Right atrium auricular region (tissue), 2 donors: Measurements from ENCODE around the gene MSMP. TPM values are rescaled to one million over a fixed set of nuclear protein-coding genes. Genes with fewer than 3 reads are reported as not detected.

ENCODE experiments used
- DNase-seq: peaks from one replicate; pipeline ENCODE4 v3.0.0-alpha.2; 2019; ENCODE audit warnings: low spot score
- H3K27ac ChIP-seq, 2 donors: fragments of 200-600 bp; sonication (generic); 1 replicate in 1 of 2; 2 replicates in 1 of 2; pipeline ENCODE4 v1.5.1; 2016 to 2019
- H3K27me3 ChIP-seq, 2 donors: fragments of 200-600 bp; sonication (generic); one replicate each; pipeline versions ENCODE4 v1.5.1 to v1.6.0; 2017 to 2019
- H3K36me3 ChIP-seq: fragments of 200-600 bp; sonication (generic); one replicate; pipeline ENCODE4 v1.5.1; 2016
- H3K4me1 ChIP-seq, 2 donors: fragments of 200-600 bp; sonication (generic); one replicate each; pipeline versions ENCODE4 v1.5.1 to v1.6.0; 2017 to 2019
- H3K4me3 ChIP-seq, 2 donors: fragments of 200-600 bp; sonication (generic); 1 replicate in 1 of 2; 2 replicates in 1 of 2; pipeline ENCODE4 v1.5.1; 2017 to 2019; ENCODE audit warnings: mild to moderate bottlenecking in 1 of 2, moderate library complexity in 1 of 2
- H3K9me3 ChIP-seq, 2 donors: fragments of 200-600 bp; sonication (generic); one replicate each; pipeline ENCODE4 v1.5.1; 2019
- CTCF ChIP-seq, 2 donors: fragments of 200-600 bp; sonication (generic); IDR thresholded peaks; one replicate each; pipeline ENCODE4 v1.5.1; 2019; ENCODE audit warnings: antibody characterized with exemption in 2 of 2
- total RNA-seq, 2 donors: library from RNA; depleted of rRNA; stranded (reverse); fragments of >200 nt; gene quantifications; one replicate each; pipeline ENCODE4 v1.1.0, GENCODE V29; 2016

Gene MSMP
- total RNA-seq, 2 donors from 2014 or later: not detected

- H3K9me3 ChIP-seq: no peaks in the 10 kb centered on the region
- no peak overlapping the region for H3K4me3 ChIP-seq
- no peak for TF ChIP-seq CTCF (IDR thresholded peaks at IDR 0.05)
- H3K36me3 ChIP-seq: peaks cover 47% of the 10 kb centered on the region
- DNase-seq: no peak
- H3K27ac ChIP-seq: peak overlapping the region in 1 of 2 donors; percentile 98
- peaks cover 0 to 36% of the 10 kb centered on the region in 2 donors for H3K4me1 ChIP-seq
- H3K27me3 ChIP-seq: no peaks in the 10 kb centered on the region
Observed at GRCh38 chr9:35734096-35734495, 20.0 kb downstream of the MSMP start.

GRCh38 chr9:35732800-35733541, 21.1 kb downstream of the MSMP start:
- Histone ChIP-seq H3K27ac (peak overlapping the region; percentile 96 to 98), H3K36me3 (peaks cover 36% of the 10 kb centered on the region), H3K9me3 (no peaks in the 10 kb centered on the region), H3K4me1 (peaks cover 0 to 48% of the 10 kb centered on the region in 2 donors), H3K4me3 (peak overlapping the region; percentile 78 to 97), H3K27me3 (no peaks in the 10 kb centered on the region)
- no peak for TF ChIP-seq CTCF (IDR thresholded peaks at IDR 0.05)
- DNase-seq: no peak

GRCh38 chr9:35732185-35732799, 21.8 kb downstream of the MSMP start, which contains the start of the genes CREB3 and TLN1:
Gene CREB3 (plus strand): TSS chr9:35732666. CDS start chr9:35732773, 107 bp downstream.
Gene TLN1 (minus strand): TSS chr9:35732195. CDS start chr9:35725694, 6,501 bp downstream.
- H3K4me1 ChIP-seq: peaks cover 0 to 54% of the 10 kb centered on the region in 2 donors
- H3K9me3 ChIP-seq: no peaks in the 10 kb centered on the region
- peaks cover 29% of the 10 kb centered on the region for H3K36me3 ChIP-seq
- peak within 1 kb of the TSS; percentile 78 to 97 for H3K4me3 ChIP-seq
- no peak for TF ChIP-seq CTCF (IDR thresholded peaks at IDR 0.05)
- no peaks in the 10 kb centered on the region for H3K27me3 ChIP-seq
- H3K27ac ChIP-seq: peak within 1 kb of the TSS; percentile 96 to 98
- peak; percentile 99 for DNase-seq

- Histone ChIP-seq H3K4me1 (peaks cover 0 to 61% of the 10 kb centered on the region in 2 donors), H3K4me3 (peak overlapping the region; percentile 78 to 97), H3K36me3 (peaks cover 22% of the 10 kb centered on the region), H3K27me3 (no peaks in the 10 kb centered on the region), H3K9me3 (no peaks in the 10 kb centered on the region), H3K27ac (peak overlapping the region; percentile 96 to 98)
- TF ChIP-seq CTCF (IDR thresholded peaks at IDR 0.05): no peak
- peak; percentile 72 for DNase-seq
Observed at GRCh38 chr9:35731415-35732184, 22.5 kb downstream of the MSMP start.

- no peak for DNase-seq
- Histone ChIP-seq H3K27me3 (no peaks in the 10 kb centered on the region), H3K4me1 (peaks cover 0 to 73% of the 10 kb centered on the region in 2 donors), H3K27ac (peak overlapping the region; percentile 96 to 98), H3K9me3 (no peaks in the 10 kb centered on the region), H3K4me3 (peak overlapping the region; percentile 78 to 97), H3K36me3 (peaks cover 17% of the 10 kb centered on the region)
- TF ChIP-seq CTCF (IDR thresholded peaks at IDR 0.05): no peak
Observed at GRCh38 chr9:35730486-35730854, 23.6 kb downstream of the MSMP start.
